Thyroid gland (tissue), 4 donors: ENCODE results near the gene CCNK. TPM values are rescaled to one million over a fixed set of nuclear protein-coding genes. Genes with fewer than 3 reads are reported as not detected.
A peak's percentile ranks its signal among the peaks of the same experiment; 100 is the strongest.

Source experiments
- DNase-seq, 2 donors: peaks; one replicate each; pipeline ENCODE4 v3.0.0-alpha.2; 2019
- H3K27ac ChIP-seq, 3 donors: fragments of 200-600 bp; sonication (generic); 1 replicate in 2 of 3; 2 replicates in 1 of 3; pipeline ENCODE4 v1.5.1; 2016 to 2019; ENCODE audit warnings: mild to moderate bottlenecking in 1 of 3, moderate library complexity in 1 of 3
- H3K27me3 ChIP-seq: fragments of 200-600 bp; sonication (generic); one replicate; pipeline ENCODE4 v1.5.1; 2019
- H3K36me3 ChIP-seq, 2 donors: fragments of 200-600 bp; sonication (generic); one replicate each; pipeline ENCODE4 v1.5.1; 2016 to 2019
- H3K4me1 ChIP-seq, 2 donors: fragments of 200-600 bp; sonication (generic); one replicate each; pipeline ENCODE4 v1.5.1; 2017 to 2019
- H3K4me3 ChIP-seq, 3 donors: fragments of 200-600 bp; sonication (generic); replicated peaks in 1 of 3; 1 replicate in 2 of 3; 2 replicates in 1 of 3; pipeline ENCODE4 v1.5.1; 2016; ENCODE audit warnings: mild to moderate bottlenecking in 1 of 3
- H3K9me3 ChIP-seq: fragments of 200-600 bp; sonication (generic); one replicate; pipeline ENCODE4 v1.5.1; 2017
- CTCF ChIP-seq, 6 experiments: fragments of 200-600 bp in 3 of 6; fragments of 450-650 bp in 3 of 6; sonication (generic) in 3 of 6; IDR thresholded peaks; one replicate each; pipeline ENCODE4 v1.5.1; 2016 to 2019; ENCODE audit warnings: antibody characterized with exemption in 6 of 6, mild to moderate bottlenecking in 2 of 6, inconsistent platforms in 1 of 6, moderate library complexity in 1 of 6
- POLR2A ChIP-seq, 2 donors: fragments of 450-650 bp; IDR thresholded peaks; one replicate each; pipeline ENCODE4 v1.6.1; 2017; ENCODE audit warnings: antibody characterized with exemption in 2 of 2, mild to moderate bottlenecking in 2 of 2, moderate library complexity in 1 of 2
- WGBS, 2 donors: methylation state at CpG; one replicate each; pipeline ENCODE4 v1.1.5; 2017; 5-methylcytosine and 5-hydroxymethylcytosine counted together
- intact Hi-C: fragments of 100-400 bp; cut with DNase I; formaldehyde crosslinking; loops from one replicate; pipeline ENCODE4 v1.15.1; 2023
- total RNA-seq, 4 donors: library from RNA; depleted of rRNA; stranded (reverse); fragments of >200 nt; gene quantifications; one replicate each; pipeline ENCODE4 v1.2.3, GENCODE V29; 2016

CCNK gene
- total RNA-seq, 4 donors from 2014 or later = 14.4 to 36.9 (median 24.4) TPM

- Histone ChIP-seq H3K4me3 (peak within 1 kb of the TSS; percentile 90 to 98 (median 97)), H3K27ac (peak within 1 kb of the TSS; percentile 66 to 85 (median 79)), H3K36me3 (no peaks in the 10 kb centered on the region), H3K4me1 (peaks cover 32 to 39% of the 10 kb centered on the region in 2 donors), H3K27me3 (no peaks in the 10 kb centered on the region), H3K9me3 (no peaks in the 10 kb centered on the region)
- TF ChIP-seq CTCF (IDR thresholded peaks at IDR 0.05) = peak in 1 of 6 experiments; percentile 13
- TF ChIP-seq POLR2A (IDR thresholded peaks at IDR 0.05) = peak in 1 of 2 donors; percentile 74
- intact Hi-C loops = no loop called here
- peak; percentile 65 to 68 for DNase-seq
- WGBS, 2 donors = 0% methylated on average over 29 to 40 of the region's 122 CpGs
These were observed 1.0 kb upstream of the CCNK start, which contains the start of gene SETD3 for GRCh38 chr14:99479906-99480869. TSS of gene SETD3 (minus strand) at chr14:99480859. CDS start at chr14:99465805, 15,054 bp downstream.

- H3K27ac ChIP-seq = peak overlapping the region; percentile 66 to 85 (median 79)
- peak in 1 of 2 donors; percentile 12 for DNase-seq
- no peaks in the 10 kb centered on the region for H3K27me3 ChIP-seq
- TF ChIP-seq POLR2A (IDR thresholded peaks at IDR 0.05) (no peak), CTCF (IDR thresholded peaks at IDR 0.05) (no peak)
- no peaks in the 10 kb centered on the region for H3K36me3 ChIP-seq
- intact Hi-C loops = no loop called here
- H3K9me3 ChIP-seq = no peaks in the 10 kb centered on the region
- peaks cover 27 to 35% of the 10 kb centered on the region in 2 donors for H3K4me1 ChIP-seq
- WGBS, 2 donors = 0 to 1% methylated on average over 16 to 17 of the region's 17 CpGs
- peak overlapping the region; percentile 90 to 98 (median 97) for H3K4me3 ChIP-seq
These were observed 513 bp downstream of the CCNK start for GRCh38 chr14:99481745-99482099.

GRCh38 chr14:99484106-99484505, 2.9 kb downstream of the CCNK start:
- Histone ChIP-seq H3K4me3 (no peak overlapping the region), H3K27ac (no peak overlapping the region), H3K36me3 (no peaks in the 10 kb centered on the region), H3K4me1 (peaks cover 16 to 17% of the 10 kb centered on the region in 2 donors), H3K27me3 (no peaks in the 10 kb centered on the region), H3K9me3 (no peaks in the 10 kb centered on the region)
- DNase-seq = no peak
- TF ChIP-seq CTCF (IDR thresholded peaks at IDR 0.05) (no peak), POLR2A (IDR thresholded peaks at IDR 0.05) (no peak)
- 73 to 78% methylated on average over 2 of the region's 2 CpGs for WGBS, 2 donors
- intact Hi-C loops = no loop called here

GRCh38 chr14:99497341-99497740, 16.1 kb downstream of the CCNK start:
- H3K27ac ChIP-seq = no peak overlapping the region
- intact Hi-C loops = no loop called here
- H3K27me3 ChIP-seq = no peaks in the 10 kb centered on the region
- 97 to 98% methylated on average over 2 of the region's 2 CpGs for WGBS, 2 donors
- H3K9me3 ChIP-seq = no peaks in the 10 kb centered on the region
- TF ChIP-seq POLR2A (IDR thresholded peaks at IDR 0.05) (no peak), CTCF (IDR thresholded peaks at IDR 0.05) (no peak)
- H3K4me3 ChIP-seq = no peak overlapping the region
- H3K36me3 ChIP-seq = peaks cover 57 to 65% of the 10 kb centered on the region in 2 donors
- H3K4me1 ChIP-seq = no peaks in the 10 kb centered on the region
- DNase-seq = no peak

GRCh38 chr14:99497894-99498293, 16.7 kb downstream of the CCNK start:
- TF ChIP-seq POLR2A (IDR thresholded peaks at IDR 0.05) = no peak
- no peak for TF ChIP-seq CTCF (IDR thresholded peaks at IDR 0.05)
- WGBS, 2 donors = 96 to 100% methylated on average over 2 to 3 of the region's 3 CpGs
- Histone ChIP-seq H3K27ac (no peak overlapping the region), H3K4me3 (no peak overlapping the region), H3K27me3 (no peaks in the 10 kb centered on the region), H3K9me3 (no peaks in the 10 kb centered on the region), H3K4me1 (no peaks in the 10 kb centered on the region), H3K36me3 (peaks cover 58 to 67% of the 10 kb centered on the region in 2 donors)
- DNase-seq = no peak
- intact Hi-C loops = no loop called here
